ENCODE data around the gene LCE1E.

DNA sequence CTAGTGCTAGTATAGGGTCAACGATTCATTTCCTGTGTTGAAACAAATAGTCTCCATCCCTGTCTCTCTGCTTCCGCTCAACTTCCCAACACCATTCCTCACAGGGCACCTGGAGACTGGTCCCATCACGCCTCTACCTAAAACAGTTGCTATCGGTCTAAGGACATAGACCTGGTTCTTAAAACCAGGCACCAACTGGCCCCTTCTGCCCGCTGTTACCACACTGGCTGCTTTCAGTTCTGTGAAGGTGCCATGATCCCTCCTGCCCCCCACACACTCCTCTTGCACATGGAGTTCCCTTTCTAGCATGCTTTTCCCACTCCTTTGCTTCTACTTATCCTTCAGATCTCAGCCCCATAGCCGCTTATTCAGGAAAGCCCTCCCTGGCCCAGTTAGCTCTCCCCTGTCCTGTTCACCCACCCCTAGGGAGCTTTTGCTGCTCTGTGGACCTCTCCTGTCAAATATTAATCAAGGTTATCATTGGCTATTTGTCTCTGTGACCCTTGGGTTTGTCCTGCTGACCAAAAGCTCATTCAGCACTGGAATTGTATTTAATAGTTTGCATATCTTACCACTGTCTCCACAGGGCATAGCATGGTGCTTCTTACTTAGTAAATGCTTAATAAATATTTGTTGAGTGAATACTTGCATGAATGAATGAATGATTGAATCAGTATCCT, 40.2 kb upstream of the LCE1E start:
- TF ChIP-seq, protein P1, sequence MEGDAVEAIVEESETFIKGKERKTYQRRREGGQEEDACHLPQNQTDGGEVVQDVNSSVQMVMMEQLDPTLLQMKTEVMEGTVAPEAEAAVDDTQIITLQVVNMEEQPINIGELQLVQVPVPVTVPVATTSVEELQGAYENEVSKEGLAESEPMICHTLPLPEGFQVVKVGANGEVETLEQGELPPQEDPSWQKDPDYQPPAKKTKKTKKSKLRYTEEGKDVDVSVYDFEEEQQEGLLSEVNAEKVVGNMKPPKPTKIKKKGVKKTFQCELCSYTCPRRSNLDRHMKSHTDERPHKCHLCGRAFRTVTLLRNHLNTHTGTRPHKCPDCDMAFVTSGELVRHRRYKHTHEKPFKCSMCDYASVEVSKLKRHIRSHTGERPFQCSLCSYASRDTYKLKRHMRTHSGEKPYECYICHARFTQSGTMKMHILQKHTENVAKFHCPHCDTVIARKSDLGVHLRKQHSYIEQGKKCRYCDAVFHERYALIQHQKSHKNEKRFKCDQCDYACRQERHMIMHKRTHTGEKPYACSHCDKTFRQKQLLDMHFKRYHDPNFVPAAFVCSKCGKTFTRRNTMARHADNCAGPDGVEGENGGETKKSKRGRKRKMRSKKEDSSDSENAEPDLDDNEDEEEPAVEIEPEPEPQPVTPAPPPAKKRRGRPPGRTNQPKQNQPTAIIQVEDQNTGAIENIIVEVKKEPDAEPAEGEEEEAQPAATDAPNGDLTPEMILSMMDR (IDR thresholded peaks at IDR 0.05; ENCODE audit: low read length): no peak
- TF ChIP-seq EZH2 (optimal IDR thresholded peaks at IDR 0.05; ENCODE audit: low read depth, low read length) (no peak), EZH2phosphoT487 (IDR thresholded peaks at IDR 0.05; ENCODE audit: low read length) (no peak)

Data from MM.1S (cell line).